ENCODE data around the gene NEUROG2. TPM values are rescaled to one million over a fixed set of nuclear protein-coding genes. Genes with fewer than 3 reads are reported as not detected.

NEUROG2 gene
- total and polyA plus RNA-seq, 2 of the 8 experiments (the other 6 are each of a cell fraction or from before 2014, with no cell fraction given) = 0.03 TPM; not detected in 1

- TF ChIP-seq TCF12 (IDR thresholded peaks at IDR 0.05; ENCODE audit: low read depth, low read length) = peak; percentile 93; the same call in 1 of the 2 replicates
- 0 out of 2 replicates have a peak, but pooled peaks have one; percentile 24 for TF ChIP-seq JUND (IDR thresholded peaks at IDR 0.05; ENCODE audit: low read length)
- no peak for TF ChIP-seq ATF2 (IDR thresholded peaks at IDR 0.05; ENCODE audit: low read length)
- peak; percentile 48; the same call in 1 of the 2 replicates for TF ChIP-seq TBP (IDR thresholded peaks at IDR 0.05; ENCODE audit: low read depth, low read length)
- TF ChIP-seq FOSL1 (IDR thresholded peaks at IDR 0.05; ENCODE audit: insufficient read depth, low read depth, low read length) = no peak
- no peak for TF ChIP-seq GABPA (IDR thresholded peaks at IDR 0.05; ENCODE audit: borderline replicate concordance, insufficient read depth, low read length)
- TF ChIP-seq USF2 (IDR thresholded peaks at IDR 0.05; ENCODE audit: low read length) = no peak
- TF ChIP-seq EZH2 (IDR thresholded peaks at IDR 0.05; ENCODE audit: low read depth, low read length, severe bottlenecking) = no peak
- peak; percentile 68 for TF ChIP-seq ASH2L (IDR thresholded peaks at IDR 0.05; ENCODE audit: low read length)
- TF ChIP-seq CBX8 (IDR thresholded peaks at IDR 0.05; ENCODE audit: borderline replicate concordance, low read depth, low read length) = no peak
- TF ChIP-seq CREB1 (IDR thresholded peaks at IDR 0.05) = 0 out of 2 replicates have a peak, but pooled peaks have one; percentile 16
- TF ChIP-seq E2F6 (IDR thresholded peaks at IDR 0.05) = no peak
- 0 out of 2 replicates have a peak, but pooled peaks have one; percentile 15 for TF ChIP-seq SRF (IDR thresholded peaks at IDR 0.05; ENCODE audit: low read depth, low read length)
- 0 out of 2 replicates have a peak, but pooled peaks have one; percentile 19 for TF ChIP-seq BRCA1 (IDR thresholded peaks at IDR 0.05; ENCODE audit: low read depth, low read length)
- TF ChIP-seq EGR1 (IDR thresholded peaks at IDR 0.05; ENCODE audit: borderline replicate concordance, low read depth, low read length) = peak; percentile 52; the same call in 1 of the 2 replicates
- peak; percentile 49; the same call in 1 of the 2 replicates for TF ChIP-seq KDM1A (IDR thresholded peaks at IDR 0.05; ENCODE audit: borderline replicate concordance, low read length)
- peak in 1 of 2 experiments; percentile 74; a peak in 1 of 4 replicates for TF ChIP-seq HDAC2 (IDR thresholded peaks at IDR 0.05; ENCODE audit: borderline replicate concordance in 1 of 2, low read depth in 2 of 2, low read length in 2 of 2)
- no peak for TF ChIP-seq GTF2F1 (IDR thresholded peaks at IDR 0.05; ENCODE audit: borderline replicate concordance, low read depth, low read length)
- TF ChIP-seq RAD21 (IDR thresholded peaks at IDR 0.05 in 1 of 2, conservative IDR thresholded peaks at IDR 0.05 in 1 of 2; ENCODE audit: low read depth in 2 of 2, low read length in 2 of 2) = peak; percentile 91 to 98
These were observed 8.0 kb upstream of the NEUROG2 start (continued) for GRCh38 chr4:112523764-112524505.

Measured in H1 (cell line).